ENCODE results near the gene GPHN. TPM values are rescaled to one million over a fixed set of nuclear protein-coding genes. Genes with fewer than 3 reads are reported as not detected.

Gene GPHN
- total RNA-seq, 2 experiments from 2014 or later, result 10.0 to 10.7 TPM

GRCh38 chr14:66613344-66613743 is 105.4 kb downstream of the GPHN start:
- H3K36me3 Mint-ChIP-seq (ENCODE audit: low read depth), result peaks cover 58% of the 10 kb centered on the region
- DNase-seq, result no peak
- no peaks in the 10 kb centered on the region for H3K36me3 ChIP-seq (ENCODE audit: insufficient read depth, low read length)
- H3K27ac Mint-ChIP-seq, result no peak overlapping the region
- H3K9me3 Mint-ChIP-seq, result peaks cover 14% of the 10 kb centered on the region
- H3K27ac ChIP-seq (ENCODE audit: low read depth in 1 of 2, low read length in 2 of 2), result no peak overlapping the region
- peaks cover 17% of the 10 kb centered on the region for H3K4me1 Mint-ChIP-seq (ENCODE audit: low read depth)
- H3K4me3 Mint-ChIP-seq, result no peak overlapping the region
- ChIA-PET POLR2A (no interaction called here), CTCF (no interaction called here)
- ATAC-seq (ENCODE audit: poor library complexity), result no peak
- H3K4me3 ChIP-seq (ENCODE audit: low read length), result no peak overlapping the region
- H3K27me3 Mint-ChIP-seq, result no peaks in the 10 kb centered on the region
- no peaks in the 10 kb centered on the region for H3K27me3 ChIP-seq (ENCODE audit: control insufficient read depth in 1 of 2, insufficient read depth in 2 of 2, low read length in 2 of 2)
- no peaks in the 10 kb centered on the region for H3K4me1 ChIP-seq (ENCODE audit: insufficient read depth, low read length)
- peaks cover 11 to 21% of the 10 kb centered on the region in 2 experiments for H3K9me3 ChIP-seq (ENCODE audit: control insufficient read depth in 1 of 2, insufficient read depth in 1 of 2, low read length in 2 of 2)
- intact Hi-C loops (cut with DNase I, micrococcal nuclease), result no loop called here
- TF ChIP-seq, protein P1, sequence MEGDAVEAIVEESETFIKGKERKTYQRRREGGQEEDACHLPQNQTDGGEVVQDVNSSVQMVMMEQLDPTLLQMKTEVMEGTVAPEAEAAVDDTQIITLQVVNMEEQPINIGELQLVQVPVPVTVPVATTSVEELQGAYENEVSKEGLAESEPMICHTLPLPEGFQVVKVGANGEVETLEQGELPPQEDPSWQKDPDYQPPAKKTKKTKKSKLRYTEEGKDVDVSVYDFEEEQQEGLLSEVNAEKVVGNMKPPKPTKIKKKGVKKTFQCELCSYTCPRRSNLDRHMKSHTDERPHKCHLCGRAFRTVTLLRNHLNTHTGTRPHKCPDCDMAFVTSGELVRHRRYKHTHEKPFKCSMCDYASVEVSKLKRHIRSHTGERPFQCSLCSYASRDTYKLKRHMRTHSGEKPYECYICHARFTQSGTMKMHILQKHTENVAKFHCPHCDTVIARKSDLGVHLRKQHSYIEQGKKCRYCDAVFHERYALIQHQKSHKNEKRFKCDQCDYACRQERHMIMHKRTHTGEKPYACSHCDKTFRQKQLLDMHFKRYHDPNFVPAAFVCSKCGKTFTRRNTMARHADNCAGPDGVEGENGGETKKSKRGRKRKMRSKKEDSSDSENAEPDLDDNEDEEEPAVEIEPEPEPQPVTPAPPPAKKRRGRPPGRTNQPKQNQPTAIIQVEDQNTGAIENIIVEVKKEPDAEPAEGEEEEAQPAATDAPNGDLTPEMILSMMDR (IDR thresholded peaks at IDR 0.05), result no peak

GRCh38 chr14:66619952-66620351 is 112.0 kb downstream of the GPHN start:
- CTCF ChIA-PET, result no interaction called here
- Histone ChIP-seq H3K27ac (ENCODE audit: low read depth in 1 of 2, low read length in 2 of 2) (no peak overlapping the region), H3K9me3 (ENCODE audit: control insufficient read depth in 1 of 2, insufficient read depth in 1 of 2, low read length in 2 of 2) (peaks cover 11 to 27% of the 10 kb centered on the region in 2 experiments), H3K4me3 (ENCODE audit: low read length) (no peak overlapping the region), H3K27me3 (ENCODE audit: control insufficient read depth in 1 of 2, insufficient read depth in 2 of 2, low read length in 2 of 2) (no peaks in the 10 kb centered on the region), H3K36me3 (ENCODE audit: insufficient read depth, low read length) (no peaks in the 10 kb centered on the region), H3K4me1 (ENCODE audit: insufficient read depth, low read length) (no peaks in the 10 kb centered on the region)
- intact Hi-C loops (cut with DNase I, micrococcal nuclease), result loop anchor here (5.0 to 10.0 kb wide), 2 partner anchors 665 to 667 kb away; no protein-coding TSS in a partner anchor
- Mint-ChIP-seq H3K9me3 (peaks cover 10% of the 10 kb centered on the region), H3K27ac (no peak overlapping the region), H3K27me3 (no peaks in the 10 kb centered on the region), H3K36me3 (ENCODE audit: low read depth) (peaks cover 34% of the 10 kb centered on the region), H3K4me1 (ENCODE audit: low read depth) (peaks cover 16% of the 10 kb centered on the region), H3K4me3 (no peak overlapping the region)
- ATAC-seq (ENCODE audit: poor library complexity), result no peak
- no peak for DNase-seq
- POLR2A ChIA-PET, result no interaction called here
- TF ChIP-seq, protein P1 (IDR thresholded peaks at IDR 0.05), result no peak

DNA sequence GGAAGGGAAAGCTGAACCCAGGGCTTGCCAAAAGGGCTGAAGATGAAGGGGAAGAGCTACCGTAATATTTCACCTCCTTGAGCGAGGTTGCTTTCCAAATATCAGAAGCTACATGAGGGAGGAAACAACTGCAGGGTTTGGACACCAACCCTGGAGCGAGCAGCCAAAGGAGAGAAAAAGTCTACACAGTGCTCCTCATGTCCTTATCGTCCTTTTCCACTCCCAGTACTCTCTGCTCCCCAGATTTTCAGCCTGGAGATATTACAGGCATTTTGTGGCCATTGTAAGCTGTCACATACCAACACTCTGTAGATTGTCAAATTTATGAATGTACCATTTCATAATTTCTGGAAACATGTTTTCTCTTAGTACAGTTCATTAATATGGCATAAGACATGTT is 115.9 kb downstream of the GPHN start:
- no peak for ATAC-seq (ENCODE audit: poor library complexity)
- peaks cover 0 to 16% of the 10 kb centered on the region in 2 experiments for H3K9me3 ChIP-seq (ENCODE audit: control insufficient read depth in 1 of 2, insufficient read depth in 1 of 2, low read length in 2 of 2)
- POLR2A ChIA-PET, result interaction anchor here (0.9 kb wide), 1 partner anchor 116 kb away, joined by 3 read pairs; the partner anchor contains the start of gene GPHN

More for the DNA sequence above, 115.9 kb downstream of the GPHN start:
- no peak overlapping the region for H3K4me3 Mint-ChIP-seq
- intact Hi-C loops (cut with DNase I, micrococcal nuclease), result loop anchor here (5.0 to 10.0 kb wide), 2 partner anchors 661 to 663 kb away; no protein-coding TSS in a partner anchor
- no peak for DNase-seq
- no peaks in the 10 kb centered on the region for H3K27me3 Mint-ChIP-seq
- Histone ChIP-seq H3K4me3 (ENCODE audit: low read length) (no peak overlapping the region), H3K27me3 (ENCODE audit: control insufficient read depth in 1 of 2, insufficient read depth in 2 of 2, low read length in 2 of 2) (no peaks in the 10 kb centered on the region), H3K36me3 (ENCODE audit: insufficient read depth, low read length) (no peaks in the 10 kb centered on the region), H3K4me1 (ENCODE audit: insufficient read depth, low read length) (no peaks in the 10 kb centered on the region), H3K27ac (ENCODE audit: low read depth in 1 of 2, low read length in 2 of 2) (no peak overlapping the region)
- CTCF ChIA-PET, result no interaction called here
- peaks cover 13% of the 10 kb centered on the region for H3K36me3 Mint-ChIP-seq (ENCODE audit: low read depth)
- peaks cover 3% of the 10 kb centered on the region for H3K9me3 Mint-ChIP-seq
- TF ChIP-seq, protein P1 (IDR thresholded peaks at IDR 0.05), result no peak
- H3K4me1 Mint-ChIP-seq (ENCODE audit: low read depth), result peaks cover 9% of the 10 kb centered on the region
- H3K27ac Mint-ChIP-seq, result no peak overlapping the region
